Neural cell (in vitro differentiated cells): ENCODE results near the gene RNF34. TPM values are rescaled to one million over a fixed set of nuclear protein-coding genes. Genes with fewer than 3 reads are reported as not detected.

Experiments
- H2AFZ ChIP-seq: fragments of 200-600, 300-800 bp; sonication (generic), shearing (Covaris generic); 2 replicates; pipeline ENCODE4 v1.6.0; 2014; ENCODE audit warnings: low read depth, mild to moderate bottlenecking, antibody characterized with exemption, low read length, moderate library complexity
- H3F3A ChIP-seq: fragments of 200-600 bp; shearing (Covaris generic); 2 replicates; pipeline ENCODE4 v1.6.1; 2016; ENCODE audit warnings: mild to moderate bottlenecking, moderate library complexity, mixed read lengths, antibody characterized with exemption, low read length; ENCODE audit not compliant: insufficient read depth, poor library complexity, severe bottlenecking
- H3K27ac ChIP-seq: fragments of 200-600, 300-800 bp; sonication (generic), shearing (Covaris generic); 2 replicates; pipeline ENCODE4 v1.5.1; 2014; ENCODE audit warnings: mild to moderate bottlenecking, low read length, moderate library complexity
- H3K27me3 ChIP-seq: fragments of 300-800, 200-600 bp; sonication (generic), shearing (Covaris generic); 2 replicates; pipeline ENCODE4 v1.6.0; 2014; ENCODE audit warnings: mild to moderate bottlenecking, low read depth, low read length, moderate library complexity; ENCODE audit not compliant: insufficient read depth
- H3K36me3 ChIP-seq: fragments of 300-800, 200-600 bp; sonication (generic), shearing (Covaris generic); 2 replicates; pipeline ENCODE4 v1.5.1; 2014; ENCODE audit warnings: mild to moderate bottlenecking, antibody characterized with exemption, low read length, moderate library complexity; ENCODE audit not compliant: insufficient read depth
- H3K4me2 ChIP-seq: fragments of 300-800, 200-600 bp; sonication (generic), shearing (Covaris generic); 2 replicates; pipeline ENCODE4 v1.6.0; 2014; ENCODE audit warnings: mild to moderate bottlenecking, low read length
- H3K4me3 ChIP-seq: fragments of 300-800, 200-600 bp; sonication (generic), shearing (Covaris generic); 2 replicates; pipeline ENCODE4 v1.5.1; 2014; ENCODE audit warnings: mild to moderate bottlenecking, low read length, moderate library complexity
- H3K79me2 ChIP-seq: fragments of 200-600 bp; shearing (Covaris generic); replicated peaks from 2 replicates; pipeline ENCODE4 v1.6.0; 2014; ENCODE audit warnings: mild to moderate bottlenecking, low read length, moderate library complexity; ENCODE audit not compliant: insufficient read depth
- H3K9ac ChIP-seq: fragments of 300-800, 200-600 bp; sonication (generic), shearing (Covaris generic); 2 replicates; pipeline ENCODE4 v1.6.1; 2016; ENCODE audit warnings: mild to moderate bottlenecking, low read length, mixed read lengths
- H3K9me2 ChIP-seq: fragments of 200-600 bp; shearing (Covaris generic); 2 replicates; pipeline ENCODE4 v1.6.1; 2016; ENCODE audit warnings: mild to moderate bottlenecking, low read length, mixed read lengths; ENCODE audit not compliant: insufficient read depth
- H3K9me3 ChIP-seq: fragments of 200-600, 300-800 bp; sonication (generic), shearing (Covaris generic); 2 replicates; pipeline ENCODE4 v1.6.1; 2016; ENCODE audit warnings: mild to moderate bottlenecking, mixed run types, low read length, moderate library complexity, mixed read lengths
- H4K20me1 ChIP-seq: fragments of 200-600 bp; shearing (Covaris generic); 2 replicates; pipeline ENCODE4 v1.6.1; 2016; ENCODE audit warnings: mild to moderate bottlenecking, mixed run types; ENCODE audit not compliant: insufficient read depth
- CTCF ChIP-seq: fragments of 450-650 bp; IDR thresholded peaks from 2 replicates; pipeline ENCODE4 v1.5.1; 2014; ENCODE audit warnings: antibody characterized with exemption, mild to moderate bottlenecking, moderate library complexity; ENCODE audit not compliant: poor library complexity, severe bottlenecking
- EP300 ChIP-seq: fragments of 450-650 bp; conservative IDR thresholded peaks from 2 replicates; pipeline ENCODE4 v1.6.1; 2014; ENCODE audit warnings: antibody characterized with exemption, mild to moderate bottlenecking, moderate library complexity; ENCODE audit not compliant: poor library complexity, severe bottlenecking
- EZH2 ChIP-seq: fragments of 200-600, 300-800 bp; shearing (Covaris generic), sonication (generic); IDR thresholded peaks from 2 replicates; pipeline ENCODE4 v1.6.1; 2014; ENCODE audit warnings: antibody characterized with exemption, low read length, borderline replicate concordance, mild to moderate bottlenecking; ENCODE audit not compliant: insufficient read depth, poor library complexity, severe bottlenecking
- MXI1 ChIP-seq: fragments of 450-650 bp; conservative IDR thresholded peaks from 2 replicates; pipeline ENCODE4 v1.6.1; 2014; ENCODE audit warnings: antibody characterized with exemption, mild to moderate bottlenecking; ENCODE audit not compliant: poor library complexity, severe bottlenecking
- POLR2AphosphoS5 ChIP-seq: IDR thresholded peaks from 2 replicates; pipeline ENCODE4 v1.6.1; 2012
- RAD21 ChIP-seq: fragments of 450-650 bp; conservative IDR thresholded peaks from 2 replicates; pipeline ENCODE4 v1.6.1; 2014; ENCODE audit warnings: antibody characterized with exemption, mild to moderate bottlenecking, moderate library complexity
- REST ChIP-seq: IDR thresholded peaks from 2 replicates; pipeline ENCODE4 v1.6.1; 2012; ENCODE audit warnings: borderline replicate concordance
- SMC3 ChIP-seq: fragments of 450-650 bp; conservative IDR thresholded peaks from 2 replicates; pipeline ENCODE4 v1.6.1; 2014; ENCODE audit warnings: antibody characterized with exemption, mild to moderate bottlenecking, moderate library complexity; ENCODE audit not compliant: poor library complexity
- TAF1 ChIP-seq: IDR thresholded peaks from 2 replicates; pipeline ENCODE4 v1.6.1; 2012; ENCODE audit warnings: low read depth
- polyA plus RNA-seq: library from polyadenylated mRNA; depleted of rRNA; stranded (reverse); fragments of >200 nt; gene quantifications from 2 replicates; pipeline ENCODE4 v1.2.3, GENCODE V29; 2014

The RNF34 gene
- polyA plus RNA-seq, 1 donor from 2014 or later, result 68.8 TPM

GRCh38 chr12:121440768-121441167, 40.9 kb downstream of the RNF34 start:
- no peaks in the 10 kb centered on the region for H3K27me3 ChIP-seq
- no peaks in the 10 kb centered on the region for H3K79me2 ChIP-seq
- no peak overlapping the region for H3K4me2 ChIP-seq
- TF ChIP-seq POLR2AphosphoS5 (no peak), RAD21 (no peak), EP300 (no peak), SMC3 (no peak), EZH2 (no peak), MXI1 (no peak), CTCF (no peak), REST (no peak), TAF1 (no peak)
- H4K20me1 ChIP-seq, result no peaks in the 10 kb centered on the region
- no peaks in the 10 kb centered on the region for H3K9me2 ChIP-seq
- H2AFZ ChIP-seq, result no peak overlapping the region
- H3K4me3 ChIP-seq, result no peak overlapping the region
- H3F3A ChIP-seq, result no peaks in the 10 kb centered on the region
- H3K9me3 ChIP-seq, result no peaks in the 10 kb centered on the region
- H3K36me3 ChIP-seq, result no peaks in the 10 kb centered on the region
- H3K9ac ChIP-seq, result no peak overlapping the region
- H3K27ac ChIP-seq, result no peak overlapping the region

- no peak overlapping the region for H3K27ac ChIP-seq
- H3K4me3 ChIP-seq, result no peak overlapping the region
These were observed 41.6 kb downstream of the RNF34 start for GRCh38 chr12:121441555-121441954.

More at GRCh38 chr12:121441555-121441954, 41.6 kb downstream of the RNF34 start:
- Histone ChIP-seq H3K79me2 (no peaks in the 10 kb centered on the region), H3K27me3 (no peaks in the 10 kb centered on the region), H3K36me3 (no peaks in the 10 kb centered on the region), H2AFZ (no peak overlapping the region), H3K9me2 (no peaks in the 10 kb centered on the region), H3F3A (no peaks in the 10 kb centered on the region), H3K9ac (no peak overlapping the region), H3K9me3 (no peaks in the 10 kb centered on the region), H4K20me1 (no peaks in the 10 kb centered on the region), H3K4me2 (no peak overlapping the region)
- TF ChIP-seq EP300, result no peak
- TF ChIP-seq CTCF, result no peak
- no peak for TF ChIP-seq SMC3
